ENCODE results near the gene ATP9B. TPM values are rescaled to one million over a fixed set of nuclear protein-coding genes. Genes with fewer than 3 reads are reported as not detected.

ATP9B gene
- total RNA-seq, 1 experiment from 2014 or later = 8.6 TPM

DNA sequence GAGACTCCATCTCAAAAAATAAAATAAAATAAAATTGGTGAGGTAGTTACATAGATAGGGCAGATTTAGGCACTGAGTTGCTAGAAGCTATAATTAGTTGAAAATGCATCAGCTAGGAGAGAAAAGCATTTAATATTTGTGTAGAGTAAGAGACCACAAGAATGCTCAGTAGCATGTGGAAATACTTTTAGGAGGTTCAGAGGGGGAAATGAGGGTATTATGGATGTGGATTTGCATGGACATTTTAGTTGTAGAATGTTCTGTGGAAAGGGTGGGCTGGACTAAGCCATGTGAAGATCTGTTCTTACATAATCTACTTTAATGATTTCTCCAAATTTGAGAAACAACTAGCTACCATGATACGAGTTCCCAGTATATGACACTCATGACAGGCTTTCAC is 95.5 kb downstream of the ATP9B start:
- POLR2A ChIA-PET (ENCODE audit: unreplicated experiment) = no interaction called here
- Histone ChIP-seq H3K36me3 (ENCODE audit: low read depth) (no peaks in the 10 kb centered on the region), H3K4me3 (no peak overlapping the region), H3K27me3 (ENCODE audit: insufficient read depth, low read depth) (no peaks in the 10 kb centered on the region), H3F3A (ENCODE audit: insufficient read depth, low read depth) (no peaks in the 10 kb centered on the region), H2AFZ (no peak overlapping the region), H3K27ac (no peak overlapping the region), H3K9me2 (ENCODE audit: insufficient read depth) (no peaks in the 10 kb centered on the region), H3K4me2 (no peak overlapping the region), H3K9me3 (ENCODE audit: insufficient read depth, low read depth) (no peaks in the 10 kb centered on the region; the same call in 1 of the 2 replicates), H3K79me2 (ENCODE audit: low read depth) (no peaks in the 10 kb centered on the region), H4K20me1 (ENCODE audit: insufficient read depth) (no peaks in the 10 kb centered on the region), H3K4me1 (replicated peaks; ENCODE audit: insufficient read depth) (no peaks in the 10 kb centered on the region)
- intact Hi-C loops (cut with micrococcal nuclease; ENCODE audit: unreplicated experiment) = no loop called here
- no peak for TF ChIP-seq EZH2 (IDR thresholded peaks at IDR 0.05; ENCODE audit: low read depth)
- TF ChIP-seq, protein P1, sequence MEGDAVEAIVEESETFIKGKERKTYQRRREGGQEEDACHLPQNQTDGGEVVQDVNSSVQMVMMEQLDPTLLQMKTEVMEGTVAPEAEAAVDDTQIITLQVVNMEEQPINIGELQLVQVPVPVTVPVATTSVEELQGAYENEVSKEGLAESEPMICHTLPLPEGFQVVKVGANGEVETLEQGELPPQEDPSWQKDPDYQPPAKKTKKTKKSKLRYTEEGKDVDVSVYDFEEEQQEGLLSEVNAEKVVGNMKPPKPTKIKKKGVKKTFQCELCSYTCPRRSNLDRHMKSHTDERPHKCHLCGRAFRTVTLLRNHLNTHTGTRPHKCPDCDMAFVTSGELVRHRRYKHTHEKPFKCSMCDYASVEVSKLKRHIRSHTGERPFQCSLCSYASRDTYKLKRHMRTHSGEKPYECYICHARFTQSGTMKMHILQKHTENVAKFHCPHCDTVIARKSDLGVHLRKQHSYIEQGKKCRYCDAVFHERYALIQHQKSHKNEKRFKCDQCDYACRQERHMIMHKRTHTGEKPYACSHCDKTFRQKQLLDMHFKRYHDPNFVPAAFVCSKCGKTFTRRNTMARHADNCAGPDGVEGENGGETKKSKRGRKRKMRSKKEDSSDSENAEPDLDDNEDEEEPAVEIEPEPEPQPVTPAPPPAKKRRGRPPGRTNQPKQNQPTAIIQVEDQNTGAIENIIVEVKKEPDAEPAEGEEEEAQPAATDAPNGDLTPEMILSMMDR (conservative IDR thresholded peaks at IDR 0.05) = no peak
- BruUV-seq (replicated peaks) = no TSS peak
- DNase-seq = no peak
- CTCF ChIA-PET = no interaction called here

DNA sequence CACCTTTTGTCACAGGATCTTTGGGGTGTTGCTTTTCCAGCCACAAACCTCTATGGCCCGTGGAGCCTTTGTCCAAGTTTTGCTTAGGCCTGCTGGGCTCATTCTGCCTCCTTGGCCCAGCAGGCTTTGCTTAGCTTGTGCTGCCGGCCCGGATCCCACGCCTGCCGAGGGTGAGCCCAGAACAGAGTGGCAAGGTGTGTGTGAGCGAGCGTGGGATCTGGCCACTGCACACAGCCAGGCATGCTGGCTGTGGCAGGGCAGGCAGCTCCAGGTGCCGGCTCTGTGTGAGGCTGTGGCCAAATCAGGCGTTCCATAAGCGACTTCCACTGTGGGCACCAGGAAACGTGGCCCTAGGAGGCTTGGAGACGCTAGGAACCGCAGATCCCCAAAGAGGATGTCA is 97.5 kb downstream of the ATP9B start:
- TF ChIP-seq EZH2 (IDR thresholded peaks at IDR 0.05; ENCODE audit: low read depth) = no peak
- TF ChIP-seq, protein P1 (conservative IDR thresholded peaks at IDR 0.05) = no peak
- ChIA-PET POLR2A (ENCODE audit: unreplicated experiment) (no interaction called here), CTCF (no interaction called here)
- no peak for DNase-seq
- Histone ChIP-seq H4K20me1 (ENCODE audit: insufficient read depth) (no peaks in the 10 kb centered on the region), H3K4me3 (no peak overlapping the region), H2AFZ (no peak overlapping the region), H3K4me2 (no peak overlapping the region), H3F3A (ENCODE audit: insufficient read depth, low read depth) (no peaks in the 10 kb centered on the region), H3K27me3 (ENCODE audit: insufficient read depth, low read depth) (no peaks in the 10 kb centered on the region), H3K36me3 (ENCODE audit: low read depth) (no peaks in the 10 kb centered on the region), H3K9me2 (ENCODE audit: insufficient read depth) (no peaks in the 10 kb centered on the region), H3K4me1 (replicated peaks; ENCODE audit: insufficient read depth) (no peaks in the 10 kb centered on the region), H3K9me3 (ENCODE audit: insufficient read depth, low read depth) (no peaks in the 10 kb centered on the region), H3K79me2 (ENCODE audit: low read depth) (no peaks in the 10 kb centered on the region), H3K27ac (no peak overlapping the region)
- intact Hi-C loops (cut with micrococcal nuclease; ENCODE audit: unreplicated experiment) = no loop called here
- no TSS peak for BruUV-seq (replicated peaks)

DNA sequence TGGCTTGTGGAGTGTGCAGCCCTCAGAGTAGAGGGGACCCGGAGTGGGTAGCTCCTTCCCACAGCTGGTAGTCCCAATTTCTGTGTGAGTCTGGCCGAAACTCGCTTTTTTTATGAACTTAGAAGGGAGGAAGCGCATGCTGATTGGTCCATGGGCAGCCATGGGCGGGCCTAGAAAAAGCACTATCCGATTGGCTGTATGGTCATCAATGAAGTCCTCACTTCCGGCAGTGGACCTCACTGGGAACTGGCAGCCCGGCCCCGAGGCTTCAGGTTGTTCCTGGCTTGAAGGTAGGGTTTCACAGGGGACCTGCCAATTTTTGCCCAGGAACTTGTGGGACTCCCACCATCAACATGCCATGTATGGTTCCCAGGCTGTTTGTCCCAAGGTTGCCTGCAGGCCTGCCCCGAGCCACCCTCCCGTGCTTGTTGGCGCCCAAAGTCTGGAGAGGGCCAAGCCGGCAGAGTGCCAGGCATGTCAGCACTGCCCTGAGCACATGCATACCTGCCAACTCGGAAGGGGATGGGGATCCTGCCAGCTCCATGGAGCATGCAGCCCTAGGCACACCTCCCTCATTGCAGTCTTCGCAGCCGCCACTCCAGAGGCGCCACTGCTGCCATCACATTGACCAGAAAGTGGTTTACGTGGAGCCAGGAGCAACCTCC is 98.5 kb downstream of the ATP9B start:
- intact Hi-C loops (cut with micrococcal nuclease; ENCODE audit: unreplicated experiment) = no loop called here
- TF ChIP-seq, protein P1 (conservative IDR thresholded peaks at IDR 0.05) = no peak
- TF ChIP-seq EZH2 (IDR thresholded peaks at IDR 0.05; ENCODE audit: low read depth) = no peak
- POLR2A ChIA-PET (ENCODE audit: unreplicated experiment) = no interaction called here
- Histone ChIP-seq H4K20me1 (ENCODE audit: insufficient read depth) (no peaks in the 10 kb centered on the region), H3K4me2 (no peak overlapping the region), H3K9me2 (ENCODE audit: insufficient read depth) (no peaks in the 10 kb centered on the region), H3K4me3 (no peak overlapping the region), H3K27ac (no peak overlapping the region), H3K9me3 (ENCODE audit: insufficient read depth, low read depth) (no peaks in the 10 kb centered on the region), H3K79me2 (ENCODE audit: low read depth) (no peaks in the 10 kb centered on the region), H2AFZ (no peak overlapping the region), H3K27me3 (ENCODE audit: insufficient read depth, low read depth) (no peaks in the 10 kb centered on the region), H3F3A (ENCODE audit: insufficient read depth, low read depth) (no peaks in the 10 kb centered on the region), H3K36me3 (ENCODE audit: low read depth) (no peaks in the 10 kb centered on the region), H3K4me1 (replicated peaks; ENCODE audit: insufficient read depth) (no peaks in the 10 kb centered on the region)
- DNase-seq = no peak
- BruUV-seq (replicated peaks) = no TSS peak
- CTCF ChIA-PET = no interaction called here

All from PC-9 (cell line).